ENCODE results near the gene BUD23.
A peak's percentile ranks its signal among the peaks of the same experiment; 100 is the strongest.
"Not testable (repeated sequence)": the region's sequence is repeated elsewhere in the genome, so short reads cannot be mapped to it uniquely, and the experiment has no call there.

BUD23 gene

GRCh38 chr7:73718438-73718881, 35.1 kb downstream of the BUD23 start:
- DNase-seq (ENCODE audit: low read depth) = no peak
- no peak for TF ChIP-seq CTCF (IDR thresholded peaks at IDR 0.05; ENCODE audit: control insufficient read depth, insufficient read depth, low read depth, low read length, missing control alignments)
- peak overlapping the region; percentile 83 for H3K4me3 ChIP-seq (ENCODE audit: control insufficient read depth, low read depth, low read length)

GRCh38 chr7:73718905-73719805, 35.8 kb downstream of the BUD23 start, which contains the start of gene STX1A:
Gene STX1A, minus strand, starts transcription at chr7:73719669. Its CDS starts 38 bp downstream, at chr7:73719631.
- DNase-seq (ENCODE audit: low read depth) = no peak
- no peak for TF ChIP-seq CTCF (IDR thresholded peaks at IDR 0.05; ENCODE audit: control insufficient read depth, insufficient read depth, low read depth, low read length, missing control alignments)
- peak within 1 kb of the TSS; percentile 83 for H3K4me3 ChIP-seq (ENCODE audit: control insufficient read depth, low read depth, low read length)

GRCh38 chr7:73719806-73720169, 36.4 kb downstream of the BUD23 start:
- H3K4me3 ChIP-seq (ENCODE audit: control insufficient read depth, low read depth, low read length) = peak overlapping the region; percentile 40
- no peak for DNase-seq (ENCODE audit: low read depth)
- TF ChIP-seq CTCF (IDR thresholded peaks at IDR 0.05; ENCODE audit: control insufficient read depth, insufficient read depth, low read depth, low read length, missing control alignments) = no peak

- not testable (repeated sequence) for DNase-seq (ENCODE audit: low read depth); H3K4me3 ChIP-seq (ENCODE audit: control insufficient read depth, low read depth, low read length)
Measured at GRCh38 chr7:73720443-73720842, 37.0 kb downstream of the BUD23 start.

GRCh38 chr7:73721377-73721817, 38.0 kb downstream of the BUD23 start:
- no peak overlapping the region for H3K4me3 ChIP-seq (ENCODE audit: control insufficient read depth, low read depth, low read length)
- TF ChIP-seq CTCF (IDR thresholded peaks at IDR 0.05; ENCODE audit: control insufficient read depth, insufficient read depth, low read depth, low read length, missing control alignments) = no peak
- DNase-seq (ENCODE audit: low read depth) = no peak

GRCh38 chr7:73722182-73722581, 38.8 kb downstream of the BUD23 start:
- not testable (repeated sequence) for H3K4me3 ChIP-seq (ENCODE audit: control insufficient read depth, low read depth, low read length); DNase-seq (ENCODE audit: low read depth)

- TF ChIP-seq CTCF (IDR thresholded peaks at IDR 0.05; ENCODE audit: control insufficient read depth, insufficient read depth, low read depth, low read length, missing control alignments) = no peak
- H3K4me3 ChIP-seq (ENCODE audit: control insufficient read depth, low read depth, low read length) = no peak overlapping the region
- no peak for DNase-seq (ENCODE audit: low read depth)
Measured at GRCh38 chr7:73722785-73723184, 39.4 kb downstream of the BUD23 start.
